Measurements from ENCODE around the gene NEFH. TPM values are rescaled to one million over a fixed set of nuclear protein-coding genes. Genes with fewer than 3 reads are reported as not detected.

The NEFH gene
- total and polyA plus RNA-seq, 7 donors: 0.23 to 3.0 (median 1.5) TPM; not detected in 1

DNA sequence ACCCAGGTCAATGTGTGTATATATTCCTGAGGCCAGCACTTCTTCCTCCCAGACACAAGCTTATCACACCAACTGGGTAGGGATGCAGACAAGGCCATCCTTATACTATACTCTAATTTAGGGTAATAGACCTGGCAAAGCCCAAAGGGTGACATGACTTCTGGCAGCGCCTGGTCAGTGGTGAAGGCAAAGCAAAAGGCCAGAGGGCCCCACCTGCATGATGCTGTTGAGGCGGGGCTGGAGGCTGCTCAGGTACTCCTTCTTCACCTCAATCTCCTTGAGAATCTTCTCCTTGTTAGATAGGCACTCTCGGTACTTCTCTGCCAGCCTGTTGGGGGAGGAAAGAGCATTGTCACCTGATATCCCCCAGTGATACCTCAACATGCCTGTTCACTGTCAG is 56.4 kb downstream of the NEFH start:
- no peak for DNase-seq
- whole genome bisulfite sequencing, 2 donors: 94 to 95% methylated on average over 3 of the region's 3 CpGs
- Histone ChIP-seq H3K27me3 (no peaks in the 10 kb centered on the region), H3K4me3 (no peak overlapping the region), H3K9me3 (no peaks in the 10 kb centered on the region), H3K36me3 (peaks cover 41 to 100% (median 70%) of the 10 kb centered on the region in 4 donors), H3K4me1 (no peaks in the 10 kb centered on the region), H3K27ac (no peak overlapping the region)
- intact Hi-C loops (cut with DNase I): no loop called here
- TF ChIP-seq, protein P1, sequence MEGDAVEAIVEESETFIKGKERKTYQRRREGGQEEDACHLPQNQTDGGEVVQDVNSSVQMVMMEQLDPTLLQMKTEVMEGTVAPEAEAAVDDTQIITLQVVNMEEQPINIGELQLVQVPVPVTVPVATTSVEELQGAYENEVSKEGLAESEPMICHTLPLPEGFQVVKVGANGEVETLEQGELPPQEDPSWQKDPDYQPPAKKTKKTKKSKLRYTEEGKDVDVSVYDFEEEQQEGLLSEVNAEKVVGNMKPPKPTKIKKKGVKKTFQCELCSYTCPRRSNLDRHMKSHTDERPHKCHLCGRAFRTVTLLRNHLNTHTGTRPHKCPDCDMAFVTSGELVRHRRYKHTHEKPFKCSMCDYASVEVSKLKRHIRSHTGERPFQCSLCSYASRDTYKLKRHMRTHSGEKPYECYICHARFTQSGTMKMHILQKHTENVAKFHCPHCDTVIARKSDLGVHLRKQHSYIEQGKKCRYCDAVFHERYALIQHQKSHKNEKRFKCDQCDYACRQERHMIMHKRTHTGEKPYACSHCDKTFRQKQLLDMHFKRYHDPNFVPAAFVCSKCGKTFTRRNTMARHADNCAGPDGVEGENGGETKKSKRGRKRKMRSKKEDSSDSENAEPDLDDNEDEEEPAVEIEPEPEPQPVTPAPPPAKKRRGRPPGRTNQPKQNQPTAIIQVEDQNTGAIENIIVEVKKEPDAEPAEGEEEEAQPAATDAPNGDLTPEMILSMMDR (IDR thresholded peaks at IDR 0.05): no peak

DNA sequence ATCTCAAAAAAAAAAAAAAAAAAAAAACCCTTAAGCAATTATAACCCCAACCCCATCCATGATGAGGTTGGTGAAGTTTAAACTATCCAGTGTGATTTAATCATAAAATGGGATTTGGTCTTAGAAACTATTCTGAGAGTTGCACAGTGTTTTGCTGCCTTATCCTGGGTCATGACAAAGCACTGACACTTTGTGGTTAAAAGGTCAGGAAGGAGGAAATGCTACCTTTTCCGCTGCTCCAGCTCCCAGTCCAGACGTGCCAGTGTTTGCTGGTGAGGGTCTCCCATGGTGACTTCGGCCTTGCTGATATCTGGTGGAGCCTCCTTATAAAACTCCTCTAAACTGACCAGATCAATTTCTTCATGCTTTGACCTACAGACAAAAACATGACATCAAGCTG is 59.1 kb downstream of the NEFH start:
- 83 to 87% methylated on average over 3 of the region's 3 CpGs for WGBS, 2 donors
- intact Hi-C loops (cut with DNase I): no loop called here
- Histone ChIP-seq H3K4me3 (no peak overlapping the region), H3K27ac (no peak overlapping the region), H3K36me3 (peaks cover 42 to 96% (median 51%) of the 10 kb centered on the region in 4 donors), H3K27me3 (no peaks in the 10 kb centered on the region), H3K9me3 (no peaks in the 10 kb centered on the region), H3K4me1 (no peaks in the 10 kb centered on the region)
- no peak for TF ChIP-seq EP300 (IDR thresholded peaks at IDR 0.05)
- no peak for TF ChIP-seq POLR2AphosphoS5 (IDR thresholded peaks at IDR 0.05)
- TF ChIP-seq, protein P1 (IDR thresholded peaks at IDR 0.05): no peak
- TF ChIP-seq POLR2A (IDR thresholded peaks at IDR 0.05): no peak
- DNase-seq: no peak

Other genes with a start within 250 kb of the NEFH start
- gene RHBDD3, start 212.2 kb upstream of the NEFH start, total RNA-seq: 10 to 100 TPM; 16.1 to 20.5 (median 18.0) TPM
- gene RHBDD3, start 212.2 kb upstream of the NEFH start, polyA plus RNA-seq: 10 to 100 TPM in 1 of 3 donors, 1 to 10 TPM in 2; 5.4 to 40.7 (median 8.3) TPM
- gene EWSR1, start 211.9 kb upstream of the NEFH start, total RNA-seq: 100 to 1,000 TPM; 170 to 233 (median 177) TPM
- 100 to 1,000 TPM in 1 of 3 donors, 10 to 100 TPM in 2; 81.4 to 182 (median 83.5) TPM for gene EWSR1, start 211.9 kb upstream of the NEFH start, polyA plus RNA-seq
- gene GAS2L1, start 173.6 kb upstream of the NEFH start, total RNA-seq: 10 to 100 TPM; 14.0 to 25.2 (median 19.3) TPM
- 10 to 100 TPM; 12.0 to 27.5 (median 23.8) TPM for gene GAS2L1, start 173.6 kb upstream of the NEFH start, polyA plus RNA-seq
- gene RASL10A, start 164.5 kb upstream of the NEFH start, total RNA-seq: 1 to 10 TPM in 2 of 4 donors, under 1 TPM in 2; 0.33 to 1.7 (median 0.92) TPM
- gene RASL10A, start 164.5 kb upstream of the NEFH start, polyA plus RNA-seq: 1 to 10 TPM in 1 of 3 donors, not detected in 2; 3.0 TPM
- gene AP1B1, start 91.6 kb upstream of the NEFH start, total RNA-seq: 10 to 100 TPM; 33.1 to 55.1 (median 41.4) TPM
- 10 to 100 TPM; 36.6 to 83.2 (median 52.9) TPM for gene AP1B1, start 91.6 kb upstream of the NEFH start, polyA plus RNA-seq
- not detected for gene RFPL1, start 41.6 kb upstream of the NEFH start, total RNA-seq
- not detected for gene RFPL1, start 41.6 kb upstream of the NEFH start, polyA plus RNA-seq
- 10 to 100 TPM; 50.1 to 72.2 (median 66.5) TPM for gene THOC5, start 73.5 kb downstream of the NEFH start, total RNA-seq
- gene THOC5, start 73.5 kb downstream of the NEFH start, polyA plus RNA-seq: 10 to 100 TPM; 12.0 to 23.0 (median 16.2) TPM
- 10 to 100 TPM; 10.2 to 14.4 (median 13.5) TPM for gene NIPSNAP1, start 100.9 kb downstream of the NEFH start, total RNA-seq
- 10 to 100 TPM; 43.2 to 61.5 (median 53.5) TPM for gene NIPSNAP1, start 100.9 kb downstream of the NEFH start, polyA plus RNA-seq
- gene NF2, start 123.4 kb downstream of the NEFH start, total RNA-seq: 10 to 100 TPM; 16.6 to 34.3 (median 23.8) TPM
- 10 to 100 TPM in 1 of 3 donors, 1 to 10 TPM in 2; 3.6 to 18.7 (median 6.2) TPM for gene NF2, start 123.4 kb downstream of the NEFH start, polyA plus RNA-seq
- gene CABP7, start 239.8 kb downstream of the NEFH start, total RNA-seq: 1 to 10 TPM in 1 of 4 donors, under 1 TPM in 1, not detected in 2; under 0.01 to 1.1 TPM
- under 1 TPM in 1 of 3 donors, not detected in 2; 0.47 TPM for gene CABP7, start 239.8 kb downstream of the NEFH start, polyA plus RNA-seq

Measured in sigmoid colon (tissue), 7 donors.